Uterus (tissue), 2 donors: ENCODE results near the gene TNFRSF1A.

Source experiments
- POLR2A ChIP-seq, 2 donors: fragments of 450-650 bp; IDR thresholded peaks; one replicate each; pipeline ENCODE4 v1.6.1; 2016; ENCODE audit warnings: antibody characterized with exemption in 2 of 2, mild to moderate bottlenecking in 1 of 2, moderate library complexity in 1 of 2
- TF ChIP-seq, protein P1 (sequence below), 4 experiments: fragments of 200-600 bp in 2 of 4; fragments of 450-650 bp in 2 of 4; sonication (generic) in 2 of 4; IDR thresholded peaks; one replicate each; pipeline ENCODE4 v1.5.1; 2016 to 2019; ENCODE audit warnings: antibody characterized with exemption in 4 of 4, mild to moderate bottlenecking in 2 of 4, moderate library complexity in 1 of 4

DNA sequence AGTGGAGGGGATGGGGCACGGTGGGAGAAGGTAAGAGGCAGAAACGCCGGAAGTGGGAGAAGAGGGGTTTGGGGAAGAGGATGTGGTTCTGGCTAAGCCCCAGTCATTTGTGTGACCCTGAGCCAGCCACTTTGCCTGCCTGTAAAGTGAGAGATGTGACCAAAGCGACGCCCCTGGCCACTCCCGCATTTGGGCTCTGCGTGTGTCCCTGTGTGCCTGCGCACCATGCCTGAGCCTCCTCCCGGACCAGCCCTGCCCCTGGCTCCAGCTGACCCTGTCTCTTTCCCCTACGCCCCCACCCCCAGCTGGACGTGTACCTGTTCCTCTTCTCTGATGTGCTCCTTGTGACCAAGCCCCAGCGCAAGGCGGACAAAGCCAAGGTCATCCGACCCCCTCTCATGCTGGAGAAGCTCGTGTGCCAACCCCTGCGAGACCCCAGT is 23.4 kb downstream of the TNFRSF1A start:
- TF ChIP-seq, protein P1, sequence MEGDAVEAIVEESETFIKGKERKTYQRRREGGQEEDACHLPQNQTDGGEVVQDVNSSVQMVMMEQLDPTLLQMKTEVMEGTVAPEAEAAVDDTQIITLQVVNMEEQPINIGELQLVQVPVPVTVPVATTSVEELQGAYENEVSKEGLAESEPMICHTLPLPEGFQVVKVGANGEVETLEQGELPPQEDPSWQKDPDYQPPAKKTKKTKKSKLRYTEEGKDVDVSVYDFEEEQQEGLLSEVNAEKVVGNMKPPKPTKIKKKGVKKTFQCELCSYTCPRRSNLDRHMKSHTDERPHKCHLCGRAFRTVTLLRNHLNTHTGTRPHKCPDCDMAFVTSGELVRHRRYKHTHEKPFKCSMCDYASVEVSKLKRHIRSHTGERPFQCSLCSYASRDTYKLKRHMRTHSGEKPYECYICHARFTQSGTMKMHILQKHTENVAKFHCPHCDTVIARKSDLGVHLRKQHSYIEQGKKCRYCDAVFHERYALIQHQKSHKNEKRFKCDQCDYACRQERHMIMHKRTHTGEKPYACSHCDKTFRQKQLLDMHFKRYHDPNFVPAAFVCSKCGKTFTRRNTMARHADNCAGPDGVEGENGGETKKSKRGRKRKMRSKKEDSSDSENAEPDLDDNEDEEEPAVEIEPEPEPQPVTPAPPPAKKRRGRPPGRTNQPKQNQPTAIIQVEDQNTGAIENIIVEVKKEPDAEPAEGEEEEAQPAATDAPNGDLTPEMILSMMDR (IDR thresholded peaks at IDR 0.05) = no peak
- TF ChIP-seq POLR2A (IDR thresholded peaks at IDR 0.05) = no peak
